ENCODE measurements around the gene BOLA3.
A peak's percentile ranks its signal among the peaks of the same experiment; 100 is the strongest.

The BOLA3 gene

GRCh38 chr2:74138600-74139323, 8.9 kb downstream of the BOLA3 start:
- Histone ChIP-seq H3K9me3 (ENCODE audit: control insufficient read depth, insufficient read depth, low read depth, low read length) (no peaks in the 10 kb centered on the region), H3K27ac (ENCODE audit: extremely low read depth, low read depth, low read length) (no peak overlapping the region), H3K4me1 (ENCODE audit: control insufficient read depth, insufficient read depth, low read length) (no peaks in the 10 kb centered on the region), H3K4me3 (ENCODE audit: low read depth, low read length) (no peak overlapping the region), H3K36me3 (ENCODE audit: control insufficient read depth in 2 of 2, insufficient read depth in 1 of 2, low read length in 2 of 2) (peaks cover 0 to 48% of the 10 kb centered on the region in 2 experiments; a peak in 2 of 3 replicates)
- ChIA-PET POLR2A (interaction anchor here (0.7 kb wide), 2 partner anchors 60 to 98 kb away, joined by 3 read pairs; partner anchors contain the start of gene MTHFD2), CTCF (interaction anchor here (0.7 to 1.7 kb wide), 5 partner anchors 9 to 284 kb away, joined by 3 to 6 read pairs (median 3); partner anchors contain the start of gene BOLA3)
- peak; percentile 24; the same call in 1 of the 2 replicates for TF ChIP-seq CTCF (tag by site-specific recombination; IDR thresholded peaks at IDR 0.05)
- TF ChIP-seq KLF9 (tag by site-specific recombination; IDR thresholded peaks at IDR 0.05; ENCODE audit: low read depth): no peak

DNA sequence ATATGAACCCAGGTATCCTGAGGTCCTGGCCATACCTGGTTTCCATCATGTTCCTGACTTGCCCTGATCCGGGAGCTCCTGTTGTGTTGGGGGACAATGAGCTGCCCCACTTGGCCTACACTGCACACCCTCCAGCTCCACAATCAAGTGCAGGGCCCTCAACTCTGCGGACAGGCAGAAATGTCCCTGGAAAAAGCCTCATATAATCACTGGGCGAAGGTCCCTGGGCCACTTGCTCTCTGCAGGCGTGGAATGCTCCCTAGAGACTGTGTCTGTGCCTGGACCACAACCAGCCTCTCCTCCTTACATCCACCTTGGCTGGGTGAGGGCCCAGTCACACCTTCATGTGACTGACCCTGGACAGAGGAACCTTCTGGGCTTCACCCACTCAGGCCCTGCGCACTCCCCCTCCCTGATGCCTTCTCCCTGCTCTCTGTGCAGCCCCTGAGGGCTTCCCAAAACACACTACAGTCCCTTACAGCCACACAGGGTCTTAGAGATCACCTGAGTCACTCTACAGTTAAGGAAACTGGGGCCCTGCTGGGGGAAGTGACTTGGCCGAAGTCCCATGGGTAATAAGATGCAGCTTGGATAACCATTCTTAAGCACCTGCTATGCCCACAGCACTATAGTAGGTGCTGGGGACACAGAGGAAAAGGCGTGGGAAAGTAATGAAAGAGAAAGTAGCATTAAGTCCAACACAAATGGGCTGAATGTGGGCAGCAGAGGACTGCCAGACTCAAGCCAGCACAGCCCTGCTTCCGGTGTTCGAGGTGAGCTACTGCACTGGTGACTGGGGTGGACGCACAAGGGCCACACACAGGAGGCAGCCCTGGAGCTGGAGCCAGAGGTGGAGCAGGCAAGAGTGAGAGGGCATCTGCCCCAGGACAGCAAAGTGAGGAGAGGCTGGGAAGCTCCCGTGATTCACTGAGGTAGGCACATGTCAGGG, 9.8 kb downstream of the BOLA3 start:
- CTCF ChIA-PET: interaction anchor here (0.7 to 1.7 kb wide), 3 partner anchors 10 to 283 kb away, joined by 3 to 6 read pairs (median 3); partner anchors contain the start of gene BOLA3

GRCh38 chr2:74131901-74132300, 15.8 kb downstream of the BOLA3 start:
- ChIA-PET POLR2A (no interaction called here), CTCF (interaction anchor here (1.1 kb wide), 1 partner anchor 261 kb away, joined by 3 read pairs; no protein-coding TSS in a partner anchor)
- no peaks in the 10 kb centered on the region for H3K9me3 ChIP-seq (ENCODE audit: control insufficient read depth, insufficient read depth, low read depth, low read length)
- H3K36me3 ChIP-seq (ENCODE audit: control insufficient read depth in 2 of 2, insufficient read depth in 1 of 2, low read length in 2 of 2): peaks cover 0 to 22% of the 10 kb centered on the region in 2 experiments; a peak in 2 of 3 replicates
- no peaks in the 10 kb centered on the region for H3K4me1 ChIP-seq (ENCODE audit: control insufficient read depth, insufficient read depth, low read length)
- no peak overlapping the region for H3K27ac ChIP-seq (ENCODE audit: extremely low read depth, low read depth, low read length)
- TF ChIP-seq ZNF155 (tag by site-specific recombination; IDR thresholded peaks at IDR 0.05): no peak
- H3K4me3 ChIP-seq (ENCODE audit: low read depth, low read length): no peak overlapping the region

More for the DNA sequence above, 9.8 kb downstream of the BOLA3 start:
- Histone ChIP-seq H3K4me1 (ENCODE audit: control insufficient read depth, insufficient read depth, low read length) (no peaks in the 10 kb centered on the region), H3K36me3 (ENCODE audit: control insufficient read depth in 2 of 2, insufficient read depth in 1 of 2, low read length in 2 of 2) (peaks cover 0 to 52% of the 10 kb centered on the region in 2 experiments; a peak in 2 of 3 replicates), H3K27ac (ENCODE audit: extremely low read depth, low read depth, low read length) (no peak overlapping the region), H3K9me3 (ENCODE audit: control insufficient read depth, insufficient read depth, low read depth, low read length) (no peaks in the 10 kb centered on the region), H3K4me3 (ENCODE audit: low read depth, low read length) (no peak overlapping the region)
- POLR2A ChIA-PET: no interaction called here
- TF ChIP-seq EGR2 (tag by site-specific recombination; IDR thresholded peaks at IDR 0.05; ENCODE audit: low read depth) (0 out of 2 replicates have a peak, but pooled peaks have one; percentile 6), PRDM1 (tag by site-specific recombination; IDR thresholded peaks at IDR 0.05) (peak; percentile 21; the same call in 1 of the 2 replicates), ZNF202 (tag by site-specific recombination; IDR thresholded peaks at IDR 0.05; ENCODE audit: borderline replicate concordance) (no peak), MEIS1 (CRISPR knock-in tag; IDR thresholded peaks at IDR 0.05; ENCODE audit: borderline replicate concordance) (no peak), ZNF549 (tag by site-specific recombination; IDR thresholded peaks at IDR 0.05) (no peak), ZNF362 (tag by site-specific recombination; IDR thresholded peaks at IDR 0.05) (no peak), ZNF623 (tag by site-specific recombination; IDR thresholded peaks at IDR 0.05) (no peak), ZNF10 (tag by site-specific recombination; IDR thresholded peaks at IDR 0.05) (no peak), ZNF37A (tag by site-specific recombination; IDR thresholded peaks at IDR 0.05) (no peak)
- TF ChIP-seq, protein P1, sequence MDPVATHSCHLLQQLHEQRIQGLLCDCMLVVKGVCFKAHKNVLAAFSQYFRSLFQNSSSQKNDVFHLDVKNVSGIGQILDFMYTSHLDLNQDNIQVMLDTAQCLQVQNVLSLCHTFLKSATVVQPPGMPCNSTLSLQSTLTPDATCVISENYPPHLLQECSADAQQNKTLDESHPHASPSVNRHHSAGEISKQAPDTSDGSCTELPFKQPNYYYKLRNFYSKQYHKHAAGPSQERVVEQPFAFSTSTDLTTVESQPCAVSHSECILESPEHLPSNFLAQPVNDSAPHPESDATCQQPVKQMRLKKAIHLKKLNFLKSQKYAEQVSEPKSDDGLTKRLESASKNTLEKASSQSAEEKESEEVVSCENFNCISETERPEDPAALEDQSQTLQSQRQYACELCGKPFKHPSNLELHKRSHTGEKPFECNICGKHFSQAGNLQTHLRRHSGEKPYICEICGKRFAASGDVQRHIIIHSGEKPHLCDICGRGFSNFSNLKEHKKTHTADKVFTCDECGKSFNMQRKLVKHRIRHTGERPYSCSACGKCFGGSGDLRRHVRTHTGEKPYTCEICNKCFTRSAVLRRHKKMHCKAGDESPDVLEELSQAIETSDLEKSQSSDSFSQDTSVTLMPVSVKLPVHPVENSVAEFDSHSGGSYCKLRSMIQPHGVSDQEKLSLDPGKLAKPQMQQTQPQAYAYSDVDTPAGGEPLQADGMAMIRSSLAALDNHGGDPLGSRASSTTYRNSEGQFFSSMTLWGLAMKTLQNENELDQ (tag by site-specific recombination; IDR thresholded peaks at IDR 0.05; ENCODE audit: low read depth): no peak
